ENCODE results near the gene MAPK11. TPM values are rescaled to one million over a fixed set of nuclear protein-coding genes. Genes with fewer than 3 reads are reported as not detected.

Gene MAPK11
- total RNA-seq, 4 donors from 2014 or later: 12.1 to 38.9 (median 20.4) TPM

DNA sequence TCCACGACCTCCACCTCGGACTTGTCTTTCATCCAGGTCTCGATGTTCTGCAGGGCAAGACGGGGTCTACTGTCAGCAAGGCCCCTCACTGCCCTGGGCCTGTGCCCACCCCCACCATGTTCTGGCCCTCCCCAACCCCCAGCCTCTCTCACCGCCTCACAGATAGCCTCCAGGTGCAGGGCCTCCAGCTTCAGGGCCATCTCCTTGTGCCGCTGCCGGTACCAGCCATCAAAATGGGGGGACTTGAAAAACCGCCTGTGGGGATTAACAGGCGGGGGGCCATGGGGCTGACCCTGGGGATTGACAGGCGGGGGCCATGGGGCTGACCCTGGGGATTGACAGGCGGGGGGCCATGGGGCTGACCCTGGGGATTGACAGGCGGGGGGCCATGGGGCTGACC lies 42.2 kb upstream of the MAPK11 start:
- ATAC-seq (ENCODE audit: low FRiP score): no peak
- TF ChIP-seq, protein P1, sequence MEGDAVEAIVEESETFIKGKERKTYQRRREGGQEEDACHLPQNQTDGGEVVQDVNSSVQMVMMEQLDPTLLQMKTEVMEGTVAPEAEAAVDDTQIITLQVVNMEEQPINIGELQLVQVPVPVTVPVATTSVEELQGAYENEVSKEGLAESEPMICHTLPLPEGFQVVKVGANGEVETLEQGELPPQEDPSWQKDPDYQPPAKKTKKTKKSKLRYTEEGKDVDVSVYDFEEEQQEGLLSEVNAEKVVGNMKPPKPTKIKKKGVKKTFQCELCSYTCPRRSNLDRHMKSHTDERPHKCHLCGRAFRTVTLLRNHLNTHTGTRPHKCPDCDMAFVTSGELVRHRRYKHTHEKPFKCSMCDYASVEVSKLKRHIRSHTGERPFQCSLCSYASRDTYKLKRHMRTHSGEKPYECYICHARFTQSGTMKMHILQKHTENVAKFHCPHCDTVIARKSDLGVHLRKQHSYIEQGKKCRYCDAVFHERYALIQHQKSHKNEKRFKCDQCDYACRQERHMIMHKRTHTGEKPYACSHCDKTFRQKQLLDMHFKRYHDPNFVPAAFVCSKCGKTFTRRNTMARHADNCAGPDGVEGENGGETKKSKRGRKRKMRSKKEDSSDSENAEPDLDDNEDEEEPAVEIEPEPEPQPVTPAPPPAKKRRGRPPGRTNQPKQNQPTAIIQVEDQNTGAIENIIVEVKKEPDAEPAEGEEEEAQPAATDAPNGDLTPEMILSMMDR (IDR thresholded peaks at IDR 0.05): no peak
- DNase-seq (ENCODE audit: low spot score): no peak

DNA sequence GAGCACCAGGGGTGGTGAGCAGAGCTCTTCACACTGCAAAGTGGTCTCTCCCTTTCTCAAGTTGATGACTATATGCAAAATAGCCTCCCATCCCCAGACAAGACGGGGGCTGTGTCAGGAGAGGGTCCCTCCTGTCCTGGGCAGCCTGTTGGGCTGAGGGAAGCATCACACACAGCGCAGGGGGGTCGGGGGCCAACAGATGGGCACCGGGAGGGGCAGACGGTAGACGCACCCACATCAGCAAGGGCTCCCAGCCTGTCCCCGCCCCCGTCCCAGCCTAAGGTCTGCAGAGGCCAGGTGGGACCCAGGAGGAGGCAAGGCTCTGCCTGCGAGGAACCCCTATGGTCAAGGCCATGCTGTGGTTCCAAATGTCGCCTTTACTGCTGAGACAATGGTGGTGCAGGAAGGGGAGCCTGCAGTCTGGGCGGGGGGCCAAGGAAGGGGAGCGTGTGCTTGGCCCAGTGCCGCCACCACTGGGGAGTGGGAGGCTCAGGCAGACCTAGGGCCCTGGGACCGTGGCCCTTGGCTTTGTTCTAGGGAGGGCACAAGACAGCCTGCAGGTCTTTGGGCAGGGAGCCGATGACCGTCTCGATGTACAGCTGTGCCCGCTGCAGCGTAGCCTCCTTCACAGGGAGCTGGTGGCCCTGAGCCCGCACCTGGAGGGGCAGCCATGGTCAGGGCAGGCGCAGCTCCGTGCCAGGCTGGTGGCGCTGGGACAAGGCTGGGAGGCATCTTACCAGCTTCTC lies 41.6 kb upstream of the MAPK11 start:
- DNase-seq (ENCODE audit: low spot score) (no peak), ATAC-seq (ENCODE audit: low FRiP score) (no peak)
- TF ChIP-seq, protein P1 (IDR thresholded peaks at IDR 0.05): no peak

DNA sequence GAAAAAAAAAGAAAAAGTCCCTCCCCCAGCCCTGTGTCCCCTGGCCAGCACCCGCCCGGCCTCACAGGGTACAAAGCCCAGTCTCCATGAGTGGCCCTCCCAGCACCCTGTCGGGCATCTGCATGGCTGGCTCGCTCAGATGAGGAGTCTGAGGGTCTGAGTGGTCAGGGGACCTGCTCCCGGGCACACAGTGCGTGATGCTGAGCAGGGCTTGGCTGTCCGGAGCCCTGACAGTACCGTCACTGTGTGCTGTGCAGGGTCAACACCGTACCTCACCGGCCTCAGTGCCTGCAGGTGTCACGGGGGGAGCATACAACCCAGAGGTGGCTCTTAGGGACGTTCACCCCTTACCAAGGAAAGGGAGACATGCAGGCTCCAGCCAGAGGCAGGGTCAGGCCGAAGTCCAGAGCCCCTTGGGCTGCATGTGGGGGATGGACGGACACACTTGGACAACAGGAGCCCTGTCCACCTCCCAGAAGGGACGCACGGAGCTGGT lies 40.8 kb upstream of the MAPK11 start:
- ATAC-seq (ENCODE audit: low FRiP score): no peak
- TF ChIP-seq, protein P1 (IDR thresholded peaks at IDR 0.05): no peak
- DNase-seq (ENCODE audit: low spot score): no peak

DNA sequence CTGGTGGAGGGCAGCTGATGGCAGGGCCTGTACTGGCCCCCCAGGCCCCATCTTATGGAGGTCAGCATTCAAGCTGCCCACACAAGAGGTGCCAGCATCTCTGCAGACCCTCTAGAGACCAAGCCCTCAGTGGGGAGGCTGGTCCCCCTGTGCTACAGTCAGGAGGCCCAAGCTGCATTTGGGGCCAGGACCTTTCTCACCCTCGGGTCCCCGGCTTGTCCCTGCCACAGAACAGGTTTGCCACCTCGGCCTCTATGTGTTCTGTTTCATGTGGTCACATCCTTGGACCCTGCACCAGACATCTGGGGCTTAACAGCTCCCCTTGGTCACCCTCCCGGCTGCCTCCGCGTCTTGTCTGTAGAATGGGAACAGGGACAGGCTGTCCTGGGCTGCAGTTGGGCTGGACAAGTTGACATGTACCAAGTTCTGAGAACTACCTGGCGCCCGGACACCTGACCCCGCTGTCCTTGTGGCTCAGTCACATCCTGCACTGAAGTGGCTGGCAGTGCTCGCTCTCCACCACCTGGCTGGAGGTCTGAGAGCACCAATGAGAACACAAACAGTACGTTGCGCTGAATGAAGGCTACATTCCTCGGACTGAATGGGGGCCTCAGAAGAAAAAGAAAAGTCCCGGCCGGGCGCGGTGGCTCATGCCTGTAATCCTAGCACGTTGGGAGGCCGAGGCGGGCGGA lies 40.0 kb upstream of the MAPK11 start:
- TF ChIP-seq, protein P1 (IDR thresholded peaks at IDR 0.05): no peak
- DNase-seq (ENCODE audit: low spot score) (no peak), ATAC-seq (ENCODE audit: low FRiP score) (no peak)

DNA sequence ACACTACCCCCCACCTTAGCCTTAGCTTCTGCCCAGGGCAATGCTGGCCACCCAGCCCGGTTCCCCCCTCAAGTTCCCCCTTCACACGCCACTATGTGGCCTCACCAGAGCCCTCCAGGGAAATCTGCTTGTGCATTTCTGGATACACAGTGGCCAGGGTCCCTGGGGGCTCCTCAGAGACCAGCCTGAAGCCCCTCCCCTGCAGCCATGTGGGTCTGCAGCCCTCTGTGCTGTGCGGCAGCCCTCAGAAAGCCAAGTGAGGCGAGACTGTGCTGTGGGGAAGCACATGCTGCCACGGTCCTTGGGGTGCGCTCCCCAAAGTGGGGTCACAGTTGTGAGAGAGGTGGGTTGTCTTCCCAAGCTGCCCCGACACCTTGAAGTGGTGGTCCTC lies 39.4 kb upstream of the MAPK11 start:
- no peak for ATAC-seq (ENCODE audit: low FRiP score)

DNA sequence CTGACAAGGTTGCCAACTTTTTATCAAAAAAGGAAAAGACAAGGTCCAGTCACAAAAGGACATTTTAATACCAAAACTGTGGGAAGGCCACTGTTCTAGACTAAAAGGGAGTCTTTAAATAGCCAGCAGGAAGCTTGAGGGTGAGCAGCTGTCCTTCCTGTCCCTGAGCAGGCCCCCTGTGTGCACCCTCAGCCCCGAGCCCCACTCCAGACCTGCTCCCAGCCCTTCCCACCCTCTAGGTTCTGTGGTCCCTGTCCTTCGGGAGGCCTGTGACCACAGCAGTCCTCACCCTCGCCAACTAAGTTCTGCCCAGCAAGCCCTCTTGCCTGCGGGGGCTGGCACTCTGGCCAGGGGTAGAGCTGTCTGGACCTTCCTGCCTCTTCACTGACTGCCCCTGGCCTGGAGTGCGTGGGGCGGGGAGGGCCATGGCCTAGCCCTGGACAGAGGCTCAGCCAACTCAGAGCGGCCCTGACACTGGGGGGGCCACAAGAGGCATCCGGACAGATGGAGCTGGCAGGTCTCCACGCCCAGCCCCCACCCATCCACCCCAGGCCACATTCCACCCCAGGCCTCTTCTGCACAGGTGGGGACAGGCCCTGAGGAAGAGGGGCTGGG lies 38.9 kb upstream of the MAPK11 start:
- no peak for DNase-seq (ENCODE audit: low spot score)
- ATAC-seq (ENCODE audit: low FRiP score): no peak
- TF ChIP-seq, protein P1 (IDR thresholded peaks at IDR 0.05): no peak

More for the DNA sequence above, 39.4 kb upstream of the MAPK11 start:
- TF ChIP-seq, protein P1 (IDR thresholded peaks at IDR 0.05): no peak
- DNase-seq (ENCODE audit: low spot score): no peak
